ENCODE data around the gene TRIM10.
"Not testable (repeated sequence)": the region's sequence is repeated elsewhere in the genome, so short reads cannot be mapped to it uniquely, and the experiment has no call there.

Gene TRIM10

GRCh38 chr6:30172681-30173080 lies 11.7 kb upstream of the TRIM10 start:
- DNase-seq (ENCODE audit: low read depth in 2 of 2): no peak

GRCh38 chr6:30171677-30172471 lies 10.9 kb upstream of the TRIM10 start:
- DNase-seq (ENCODE audit: low read depth in 2 of 2): no peak

GRCh38 chr6:30169658-30170614 lies 8.9 kb upstream of the TRIM10 start:
- no peak for DNase-seq (ENCODE audit: low read depth in 2 of 2)

- DNase-seq (ENCODE audit: low read depth in 2 of 2): no peak
Observed at GRCh38 chr6:30168741-30169140, 7.7 kb upstream of the TRIM10 start.

GRCh38 chr6:30167101-30167500 lies 6.1 kb upstream of the TRIM10 start:
- DNase-seq (ENCODE audit: low read depth in 2 of 2): no peak

GRCh38 chr6:30165238-30165637 lies 4.2 kb upstream of the TRIM10 start:
- not testable (repeated sequence) for DNase-seq (ENCODE audit: low read depth in 2 of 2)

- no peak for DNase-seq (ENCODE audit: low read depth in 2 of 2)
Observed at GRCh38 chr6:30164714-30165113, 3.7 kb upstream of the TRIM10 start.

- no peak for DNase-seq (ENCODE audit: low read depth in 2 of 2)
Observed at GRCh38 chr6:30163918-30164654, 3.1 kb upstream of the TRIM10 start.

GRCh38 chr6:30163090-30163917 lies 2.3 kb upstream of the TRIM10 start, which contains the start of gene TRIM15:
Gene TRIM15 (plus strand): TSS chr6:30163546. CDS start chr6:30163685, 139 bp downstream.
- DNase-seq (ENCODE audit: low read depth in 2 of 2): no peak

GRCh38 chr6:30162265-30163089 lies 1.5 kb upstream of the TRIM10 start:
- no peak for DNase-seq (ENCODE audit: low read depth in 2 of 2)

GRCh38 chr6:30160008-30160784 lies 815 bp downstream of the TRIM10 start:
- DNase-seq (ENCODE audit: low read depth in 2 of 2): no peak

GRCh38 chr6:30158475-30159040 lies 2.5 kb downstream of the TRIM10 start:
- DNase-seq (ENCODE audit: low read depth in 2 of 2): no peak

- no peak for DNase-seq (ENCODE audit: low read depth in 2 of 2)
Observed at GRCh38 chr6:30157999-30158398, 3.0 kb downstream of the TRIM10 start.

- DNase-seq (ENCODE audit: low read depth in 2 of 2): no peak
Observed at GRCh38 chr6:30157581-30157980, 3.4 kb downstream of the TRIM10 start.

GRCh38 chr6:30156774-30157173 lies 4.2 kb downstream of the TRIM10 start:
- DNase-seq (ENCODE audit: low read depth in 2 of 2): no peak

GRCh38 chr6:30156262-30156599 lies 4.8 kb downstream of the TRIM10 start:
- DNase-seq (ENCODE audit: low read depth in 2 of 2): no peak

GRCh38 chr6:30155520-30156261 lies 5.3 kb downstream of the TRIM10 start:
- DNase-seq (ENCODE audit: low read depth in 2 of 2): no peak
